HG03175 (cell line): ENCODE measurements around the gene FGFBP1.
"Not testable (repeated sequence)": the region's sequence is repeated elsewhere in the genome, so short reads cannot be mapped to it uniquely, and the experiment has no call there.

ENCODE experiments used
- ATAC-seq: cut with Tn5 transposase; IDR thresholded peaks from one replicate; pipeline ENCODE4 v1.9.1; 2021; ENCODE audit warnings: mild to moderate bottlenecking, moderate library complexity; ENCODE audit not compliant: unreplicated experiment

Gene FGFBP1

DNA sequence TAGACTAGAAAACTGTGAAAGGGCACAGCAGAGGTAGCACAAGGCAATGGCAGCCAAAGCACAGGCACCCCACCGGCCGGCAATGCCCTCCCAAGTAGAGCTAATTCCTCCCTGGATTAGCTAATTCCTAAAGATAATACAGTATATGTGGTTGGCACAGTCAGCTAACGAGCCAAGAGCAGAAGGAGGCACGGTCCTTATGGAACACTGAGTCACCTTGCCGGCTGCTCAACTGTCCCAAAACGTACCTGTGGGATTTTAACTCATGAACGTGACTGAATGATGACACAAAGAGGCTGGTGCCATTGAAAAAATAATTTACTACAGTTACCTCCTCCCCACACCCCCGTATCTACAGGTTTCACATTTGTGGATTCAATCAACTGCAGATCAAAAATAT, 9.1 kb upstream of the FGFBP1 start:
- ATAC-seq = no peak

DNA sequence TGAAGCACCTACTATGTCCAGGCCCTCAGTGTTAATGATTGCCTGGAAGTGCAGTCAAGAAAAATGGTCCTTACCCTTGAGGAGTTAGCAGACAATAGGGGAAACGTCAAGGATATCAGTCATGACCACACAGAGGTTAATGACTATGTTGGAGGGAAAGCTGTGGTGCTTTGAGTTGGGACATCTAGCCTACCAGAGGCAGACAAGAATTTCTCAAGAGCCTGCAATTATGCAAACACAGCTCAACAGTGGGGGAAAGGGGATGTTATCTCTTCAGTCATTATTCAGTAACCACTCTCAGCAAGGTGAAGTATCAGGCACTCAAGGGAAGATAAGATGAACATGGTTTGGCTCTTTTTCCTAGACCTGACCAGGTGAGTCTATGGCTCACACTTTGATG, 7.0 kb upstream of the FGFBP1 start:
- ATAC-seq = no peak

DNA sequence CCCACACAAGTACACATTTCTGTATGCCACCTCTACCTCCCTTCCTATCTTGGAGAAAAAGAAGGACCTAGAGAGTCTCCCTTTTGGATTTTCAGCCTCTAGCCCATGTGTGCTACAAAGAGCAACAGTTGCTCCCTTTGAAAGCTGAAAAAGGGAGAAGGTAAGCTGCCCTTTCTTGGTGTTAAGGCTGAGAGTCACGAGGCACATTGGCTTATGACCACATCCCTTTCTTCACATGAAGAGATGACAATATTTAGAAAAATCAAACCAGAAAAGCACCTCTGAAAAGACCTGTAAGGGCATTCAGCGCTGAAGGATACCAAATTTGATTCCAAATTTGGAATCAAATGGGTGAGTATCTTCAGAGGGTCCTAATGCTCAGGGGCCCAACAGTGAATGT, 6.4 kb upstream of the FGFBP1 start:
- ATAC-seq = no peak

DNA sequence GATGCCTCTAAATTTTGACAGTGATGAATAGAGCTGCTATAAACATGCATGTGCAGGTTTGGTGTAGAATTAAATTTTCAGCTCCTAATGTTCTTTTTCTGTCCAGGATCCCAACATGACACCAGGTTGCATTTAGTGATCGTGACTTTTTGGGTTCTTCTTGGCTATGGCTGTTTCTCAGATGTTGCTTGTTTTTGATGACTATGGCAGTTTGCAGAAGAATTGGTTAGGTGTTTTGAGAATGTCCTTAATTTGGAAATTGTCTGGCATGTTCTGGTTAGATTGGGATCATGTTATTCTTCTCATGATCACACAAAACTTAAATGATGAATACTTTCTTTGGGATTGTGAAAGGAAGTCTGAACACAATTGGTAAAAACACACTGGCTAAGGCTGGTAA, 3.7 kb upstream of the FGFBP1 start:
- no peak for ATAC-seq

DNA sequence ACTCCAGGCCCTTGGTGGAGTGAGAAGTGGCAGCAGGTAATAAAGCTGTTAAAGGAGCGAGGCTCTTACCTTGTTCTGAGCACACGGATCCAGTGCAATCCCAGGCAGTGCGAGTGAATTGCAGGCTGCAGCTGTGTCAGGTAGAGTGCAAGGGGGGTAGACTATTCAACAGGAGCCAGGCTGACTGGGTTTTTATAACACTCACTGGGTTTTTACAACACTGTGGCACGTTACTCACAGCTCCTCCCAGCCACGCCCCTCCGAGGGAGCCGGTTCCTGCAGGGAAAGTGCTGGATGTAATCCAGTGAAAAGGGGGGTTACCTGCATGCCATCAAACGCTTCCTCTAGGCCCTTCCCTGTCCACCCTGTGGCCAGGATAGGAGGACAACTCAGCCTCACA, 358 bp downstream of the FGFBP1 start:
- ATAC-seq = no peak

DNA sequence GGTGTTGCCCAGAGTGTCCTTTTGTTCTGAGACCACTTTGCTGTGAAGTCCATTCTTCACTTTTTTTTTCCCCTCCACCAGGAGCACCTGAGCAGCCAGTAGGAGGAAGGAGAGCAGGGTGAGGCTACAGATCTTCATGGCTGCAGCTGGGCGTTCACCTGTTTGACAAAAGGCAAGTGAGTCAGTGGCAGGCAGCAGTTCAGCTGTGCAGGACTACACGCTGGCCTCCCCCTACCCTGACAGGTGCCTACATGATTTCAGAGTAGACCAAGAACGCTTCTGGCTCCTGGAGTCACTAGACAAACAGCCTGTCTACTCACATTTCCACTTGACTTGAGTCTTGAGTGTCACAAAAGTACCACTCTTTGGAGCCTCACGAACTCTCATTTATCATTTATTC, 2.0 kb downstream of the FGFBP1 start:
- no peak for ATAC-seq

DNA sequence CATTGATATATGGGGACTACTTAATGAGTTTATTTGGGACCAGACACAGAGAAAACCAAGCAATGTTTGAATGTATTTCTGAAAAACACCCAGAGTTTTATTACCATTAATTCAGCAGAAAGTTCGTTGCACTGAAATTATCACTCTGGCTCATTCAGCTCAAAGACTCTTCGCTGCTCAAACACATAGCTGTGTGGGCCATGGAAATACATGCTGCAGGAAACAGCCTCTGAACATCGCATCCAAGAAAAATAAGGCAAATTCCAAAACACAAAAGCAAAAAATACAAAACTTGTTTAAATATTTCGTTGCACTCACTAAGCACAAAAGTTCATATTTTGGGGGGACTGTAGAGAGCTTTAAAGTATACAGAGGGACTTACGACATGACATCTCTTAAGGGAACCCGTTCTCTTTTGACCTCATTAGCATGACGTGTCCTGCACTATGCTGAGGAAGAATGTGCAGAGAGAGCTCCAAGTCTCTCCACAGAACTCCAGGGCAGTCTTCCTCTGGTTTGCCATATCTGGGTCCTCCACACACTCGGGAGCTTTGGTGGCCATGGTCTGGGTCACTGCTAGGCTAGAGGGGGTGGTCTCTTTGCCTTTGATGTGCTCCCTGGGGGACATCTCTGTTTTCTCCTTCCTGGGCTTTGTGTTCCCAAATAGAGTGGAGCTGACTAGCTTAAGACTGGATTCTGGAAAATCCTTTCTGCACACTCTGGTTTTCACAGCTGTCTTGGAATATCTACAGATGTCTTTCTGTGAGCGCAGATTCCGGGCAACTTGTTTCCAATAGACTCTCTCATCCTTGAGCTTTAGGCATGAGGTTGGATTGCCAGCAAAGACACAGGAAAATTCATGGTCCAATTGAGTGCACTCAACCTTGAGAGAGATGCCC, 2.8 kb downstream of the FGFBP1 start:
- ATAC-seq = no peak

DNA sequence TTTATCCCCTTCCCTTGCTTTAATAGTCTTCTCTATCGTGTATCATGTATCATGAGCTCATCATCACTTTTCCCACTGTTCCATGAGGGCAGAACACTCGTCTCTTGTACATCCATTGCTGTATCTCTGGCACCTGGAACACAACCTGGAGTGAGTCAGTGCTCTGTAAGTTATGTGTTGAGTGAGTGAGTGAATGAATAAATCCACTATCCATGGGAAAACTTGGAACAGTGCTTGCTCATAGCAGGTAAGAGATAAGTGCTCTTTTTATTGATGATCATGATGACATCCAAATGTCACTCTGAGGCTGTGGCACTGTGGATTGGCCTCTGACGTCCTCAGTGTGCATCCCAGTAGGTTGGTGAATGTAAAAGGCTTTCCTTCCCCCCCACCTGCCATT, 4.3 kb downstream of the FGFBP1 start:
- no peak for ATAC-seq

DNA sequence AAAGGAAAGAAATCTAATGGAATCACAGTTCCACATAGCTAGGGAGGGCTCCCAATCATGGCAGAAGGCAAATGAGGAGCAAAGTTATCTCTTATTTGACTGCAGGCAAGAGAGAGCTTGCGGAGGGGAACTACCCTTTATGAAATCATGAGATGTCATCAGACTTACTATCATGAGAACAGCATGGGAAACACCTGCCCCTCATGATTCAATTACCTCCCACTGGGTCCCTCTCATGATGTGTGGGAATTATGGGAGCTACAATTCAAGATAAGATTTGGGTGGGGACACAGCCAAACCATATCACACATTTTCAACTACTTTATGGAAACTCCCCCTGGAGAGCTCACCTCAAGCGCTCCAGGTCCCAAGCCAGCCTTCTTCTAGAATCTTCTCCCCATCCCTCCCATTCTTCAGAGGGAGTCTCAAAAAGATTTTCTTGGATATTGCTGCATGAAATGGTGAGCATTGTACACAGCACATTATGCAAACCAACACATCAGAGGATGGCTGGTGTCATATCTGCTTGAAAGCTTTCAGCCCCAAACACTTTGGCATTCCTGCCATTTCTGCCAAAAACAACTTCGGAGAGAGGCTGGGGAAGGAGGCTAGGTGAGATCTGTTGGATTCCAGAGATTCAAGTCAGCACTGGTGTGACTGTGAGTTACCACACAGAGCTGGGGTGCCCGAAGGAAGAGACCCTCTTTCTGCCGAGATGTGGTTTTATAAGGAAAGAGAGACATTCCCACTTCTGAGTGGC, 6.9 kb downstream of the FGFBP1 start:
- ATAC-seq = no peak

DNA sequence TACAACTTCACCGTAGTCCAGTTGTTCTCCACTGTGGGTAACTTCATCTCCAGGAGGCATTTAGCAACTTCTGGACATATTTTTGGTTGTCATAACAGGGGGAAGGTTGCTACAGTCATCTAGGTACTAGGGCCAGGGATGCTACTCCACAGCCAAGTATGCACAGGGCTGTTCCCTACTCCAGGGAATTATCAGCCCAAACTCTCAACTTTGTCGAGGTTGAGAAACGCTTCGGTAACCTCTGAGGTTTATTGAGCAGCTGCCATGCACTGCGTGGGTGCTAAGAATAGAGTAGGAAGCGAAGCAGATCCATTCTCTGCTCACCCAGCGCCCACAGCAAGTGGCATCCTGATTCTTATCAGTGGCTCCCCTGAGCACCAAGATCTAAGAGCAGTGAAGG, 8.2 kb downstream of the FGFBP1 start:
- ATAC-seq = no peak

DNA sequence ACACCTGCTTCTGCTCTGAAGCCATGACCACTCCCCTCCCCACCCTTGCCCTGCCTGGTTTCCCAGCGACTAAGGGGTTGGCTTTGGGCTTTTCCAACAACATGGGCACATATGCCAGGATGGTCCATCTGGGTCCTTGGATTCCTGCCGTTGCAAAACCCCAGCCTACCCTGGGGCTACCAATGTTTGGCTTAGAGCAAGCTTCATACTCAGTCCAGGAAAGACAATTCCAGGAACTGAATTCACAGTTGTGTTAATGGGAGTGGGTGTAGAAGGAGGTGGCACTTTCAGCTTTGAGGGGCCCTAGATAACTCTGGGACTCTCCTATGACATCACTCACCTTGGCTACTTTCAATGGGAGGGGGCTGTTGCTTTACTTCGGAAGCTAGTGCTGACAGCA, 9.0 kb downstream of the FGFBP1 start:
- no peak for ATAC-seq

DNA sequence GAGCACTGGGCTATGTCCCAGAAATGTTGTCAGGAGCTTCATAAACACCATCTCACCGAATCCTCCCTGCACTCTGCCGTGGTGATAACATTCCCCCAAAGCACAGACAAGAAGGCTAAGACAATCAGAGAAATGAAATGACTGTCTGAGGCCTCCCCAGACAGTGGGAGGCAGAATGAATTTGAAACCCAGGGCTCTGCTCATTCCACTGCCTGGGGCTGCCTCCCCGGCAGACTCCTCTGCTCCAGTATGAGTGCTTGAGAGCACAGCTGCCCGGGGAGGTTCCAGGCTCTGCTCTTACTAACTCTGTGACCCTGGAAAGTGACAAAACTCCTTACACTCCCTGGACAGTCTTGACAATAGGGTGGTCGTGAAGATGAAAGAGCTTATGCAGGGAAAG, 9.7 kb downstream of the FGFBP1 start:
- no peak for ATAC-seq

DNA sequence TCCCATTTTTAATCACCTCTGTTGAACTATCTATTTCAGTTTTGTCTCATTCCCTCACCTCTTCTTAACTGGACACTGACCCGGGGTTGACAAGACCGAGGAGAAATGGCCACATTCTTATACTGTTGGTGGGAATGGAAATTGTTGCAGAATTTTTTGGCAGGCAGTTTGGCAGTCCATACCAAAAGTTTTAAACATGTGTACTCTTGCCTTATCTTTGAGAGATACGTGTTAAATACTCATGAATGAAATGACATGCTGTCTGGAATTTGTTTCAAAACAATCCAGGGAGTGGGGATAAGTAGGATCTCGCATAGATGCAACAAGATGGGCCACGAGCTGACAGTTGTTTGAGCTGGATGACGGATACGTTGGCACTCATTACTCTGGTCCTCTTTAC, 12.1 kb downstream of the FGFBP1 start:
- ATAC-seq = no peak

DNA sequence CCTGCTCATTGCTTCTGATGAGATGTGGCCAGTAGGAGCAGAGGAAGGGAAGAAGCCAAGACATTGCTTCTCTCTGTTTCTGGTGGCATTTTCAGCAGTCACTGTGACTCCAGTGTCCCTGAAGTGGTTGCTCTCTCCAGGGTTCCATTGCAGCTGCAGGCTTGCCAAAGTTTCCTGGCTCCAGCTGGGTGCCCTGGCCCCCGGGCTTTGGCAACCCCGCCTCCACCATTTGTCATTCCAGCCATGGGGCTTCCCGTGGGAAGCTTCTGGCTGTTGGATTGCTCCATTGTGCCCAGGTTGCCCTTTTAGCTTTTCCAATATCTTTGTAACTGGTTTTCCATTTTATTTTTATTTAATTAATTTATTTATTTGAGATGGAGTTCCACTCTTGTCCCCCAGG, 12.7 kb downstream of the FGFBP1 start:
- ATAC-seq = no peak

DNA sequence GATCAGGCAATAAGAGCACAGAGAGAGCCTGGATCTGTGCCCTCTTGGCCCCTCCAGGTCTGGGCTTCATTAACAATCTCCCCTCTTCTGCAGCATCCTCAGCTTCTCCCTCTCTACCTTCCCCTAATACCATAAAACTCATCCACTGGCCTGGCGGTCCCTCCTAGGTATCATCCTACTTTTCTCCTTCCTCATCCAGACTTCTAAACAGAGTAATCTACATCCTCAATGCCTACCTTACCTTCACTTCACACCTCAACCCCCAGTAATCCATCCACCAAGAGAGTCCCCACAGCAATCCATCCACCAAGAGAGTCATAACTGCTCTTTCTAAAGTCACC, 17.0 kb downstream of the FGFBP1 start:
- ATAC-seq = no peak

DNA sequence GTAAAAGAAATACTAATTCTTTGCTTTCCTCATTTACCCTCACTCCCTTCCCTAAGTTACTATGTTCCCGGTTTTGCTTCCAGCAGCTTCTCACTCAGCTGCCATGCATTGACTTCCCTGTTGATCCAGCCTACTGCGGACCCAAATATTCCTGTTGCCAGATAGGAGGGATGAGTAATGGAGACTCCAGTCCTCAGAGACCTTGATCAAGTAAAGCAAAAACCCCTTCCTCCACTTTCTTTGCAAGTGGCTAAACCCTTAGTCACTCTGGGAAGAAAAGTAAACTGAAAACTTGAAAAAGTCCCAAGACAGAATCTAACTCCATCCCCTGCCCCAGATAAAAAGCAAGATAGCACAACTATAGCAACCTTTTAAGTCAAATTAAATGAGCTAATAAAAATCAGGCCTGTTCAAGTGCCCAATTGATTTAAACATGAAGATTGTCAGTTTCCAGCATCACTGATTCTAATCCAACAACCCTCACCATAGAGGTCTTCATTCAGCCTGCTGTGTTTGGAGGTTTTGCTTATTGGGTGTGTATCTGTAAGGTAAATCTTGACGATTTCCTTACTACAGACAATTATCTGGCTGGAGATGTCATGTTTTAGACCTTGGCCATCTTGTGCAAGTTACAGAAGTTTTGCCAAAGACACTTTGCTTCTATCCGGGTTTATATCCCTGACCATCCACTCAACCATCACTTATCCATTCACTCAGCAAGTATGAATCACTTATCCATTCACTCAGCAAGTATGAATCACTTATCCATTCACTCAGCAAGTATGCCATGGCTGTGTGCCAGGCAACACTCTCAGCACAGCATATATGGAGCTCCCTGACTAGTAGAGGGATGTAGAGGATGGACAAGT, 17.6 kb downstream of the FGFBP1 start:
- no peak for ATAC-seq

DNA sequence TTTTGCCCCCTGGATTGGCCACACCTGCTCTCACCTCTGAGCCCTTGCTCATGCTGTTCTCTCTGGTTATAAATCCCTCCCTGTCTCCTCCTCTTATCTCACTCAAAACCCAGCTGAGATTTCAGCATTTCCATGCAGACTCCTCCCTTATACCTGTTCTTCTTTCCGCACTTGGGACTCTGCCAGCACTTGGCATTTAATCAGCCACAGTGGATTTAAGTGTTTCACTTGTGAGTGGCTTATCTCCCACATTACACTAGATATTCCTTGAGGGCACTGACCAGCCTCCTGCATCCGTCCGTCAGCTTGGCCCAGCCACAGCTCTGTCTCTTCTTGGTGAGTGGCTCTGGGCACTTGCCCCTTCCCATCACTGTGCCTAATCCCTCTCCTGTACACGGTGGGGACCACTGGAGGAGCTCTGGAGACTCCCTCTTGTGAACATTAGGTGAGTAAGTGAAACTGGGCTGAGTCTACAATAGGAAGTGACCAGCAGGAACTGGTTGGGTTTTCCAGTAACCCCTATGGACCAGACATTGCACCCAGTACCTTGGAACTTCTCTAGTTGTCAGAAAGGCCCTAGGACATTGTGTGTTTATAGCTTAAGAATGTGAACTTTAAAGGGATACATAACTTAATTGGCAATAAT, 19.9 kb downstream of the FGFBP1 start:
- no peak for ATAC-seq

DNA sequence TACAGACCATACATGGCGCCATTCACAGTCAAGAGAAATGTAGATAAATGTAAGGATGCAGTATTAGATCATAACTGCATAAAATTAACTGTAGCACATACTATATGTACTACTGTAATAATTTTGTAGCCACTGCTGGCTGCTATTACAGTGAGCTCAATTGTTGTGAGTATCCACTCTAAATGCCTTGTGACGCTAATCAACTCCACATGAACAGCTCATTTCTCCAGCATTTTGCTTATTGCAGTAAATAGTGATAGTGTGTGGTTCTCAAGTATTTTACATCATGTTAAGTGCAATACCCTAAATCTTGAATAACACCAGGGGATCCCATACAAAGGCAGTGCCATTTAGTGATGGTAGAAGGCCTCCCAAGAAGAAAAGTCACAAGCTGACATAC, 21.2 kb downstream of the FGFBP1 start:
- no peak for ATAC-seq

DNA sequence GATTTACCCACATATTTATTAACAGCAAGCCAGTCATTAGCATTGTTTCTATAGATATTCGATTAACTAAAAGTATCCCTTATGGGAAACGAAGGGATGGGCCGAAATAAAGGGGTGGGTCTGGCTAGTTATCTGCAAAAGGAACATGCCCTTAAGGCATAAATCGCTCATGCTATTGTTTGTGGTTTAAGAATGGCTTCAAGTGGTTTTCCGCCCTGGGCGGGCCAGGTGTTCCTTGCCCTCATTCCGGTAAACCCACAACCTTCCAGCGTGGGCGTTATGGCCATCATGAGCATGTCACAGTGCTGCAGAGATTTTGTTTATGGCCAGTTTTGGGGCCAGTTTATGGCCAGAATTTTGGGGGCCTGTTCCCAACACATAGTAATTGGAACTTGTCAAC, 22.2 kb downstream of the FGFBP1 start:
- ATAC-seq = not testable (repeated sequence)

DNA sequence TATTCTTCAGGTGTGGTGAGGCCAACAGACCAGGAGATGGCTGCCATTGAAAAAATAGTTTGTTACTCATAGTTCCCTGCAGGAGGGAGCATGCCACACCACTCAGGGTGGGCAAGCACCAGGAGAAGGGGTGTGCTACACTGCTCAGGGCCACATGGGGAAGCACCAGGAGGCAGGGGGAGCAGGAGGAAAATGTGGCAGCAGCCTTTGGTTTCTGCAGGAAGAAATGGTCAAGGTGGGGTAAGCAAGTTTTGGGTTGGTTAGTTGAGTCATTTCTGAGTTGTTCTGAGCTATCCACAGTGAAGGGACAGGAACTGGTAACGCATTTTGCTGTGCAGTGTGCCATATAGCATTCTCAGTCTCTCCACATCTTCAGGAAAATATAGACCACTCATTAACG, 23.8 kb downstream of the FGFBP1 start:
- ATAC-seq = no peak

DNA sequence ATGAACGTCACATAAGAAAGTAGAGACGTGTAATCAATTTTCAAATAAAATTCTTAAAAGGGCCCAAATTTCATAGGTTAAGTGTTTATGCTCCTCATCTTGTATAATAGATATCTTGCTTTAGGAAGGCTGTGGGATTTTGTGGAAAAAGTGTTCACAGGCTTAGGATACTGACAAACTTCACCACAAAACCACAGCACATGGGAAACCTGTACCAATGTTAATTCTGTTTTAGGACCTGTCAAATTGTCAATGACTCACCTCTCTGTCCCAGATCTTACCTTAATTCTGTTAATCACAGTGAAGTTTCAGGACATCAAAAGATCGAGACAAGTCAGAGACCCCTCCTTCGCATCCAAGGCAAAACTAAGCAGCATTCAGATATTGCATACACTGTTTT, 24.2 kb downstream of the FGFBP1 start:
- no peak for ATAC-seq
